HG02642 (cell line): Measurements from ENCODE around the gene PRDM13.

ENCODE experiments used
- ATAC-seq: cut with Tn5 transposase; IDR thresholded peaks from one replicate; pipeline ENCODE4 v1.9.1; 2021; ENCODE audit warnings: mild to moderate bottlenecking; ENCODE audit not compliant: unreplicated experiment, poor library complexity

Gene PRDM13

GRCh38 chr6:99602520-99603420 is 3.9 kb upstream of the PRDM13 start:
- ATAC-seq, result peak; percentile 20

- peak; percentile 52 for ATAC-seq
Measured at GRCh38 chr6:99603421-99604165, 3.0 kb upstream of the PRDM13 start.

- ATAC-seq, result no peak
Measured at GRCh38 chr6:99604166-99605073, 2.2 kb upstream of the PRDM13 start.

- ATAC-seq, result no peak
Measured at GRCh38 chr6:99605074-99605734, 1.4 kb upstream of the PRDM13 start.

- no peak for ATAC-seq
Measured at GRCh38 chr6:99605911-99606655, 550 bp upstream of the PRDM13 start.

- ATAC-seq, result no peak
Measured at GRCh38 chr6:99607416-99608036, 893 bp downstream of the PRDM13 start.

GRCh38 chr6:99608059-99608885 is 1.6 kb downstream of the PRDM13 start:
- ATAC-seq, result no peak

GRCh38 chr6:99608886-99609482 is 2.4 kb downstream of the PRDM13 start:
- no peak for ATAC-seq

GRCh38 chr6:99609905-99610489 is 3.4 kb downstream of the PRDM13 start:
- ATAC-seq, result no peak

- ATAC-seq, result peak; percentile 54
Measured at GRCh38 chr6:99611148-99611547, 4.5 kb downstream of the PRDM13 start.

GRCh38 chr6:99612551-99613408 is 6.1 kb downstream of the PRDM13 start:
- ATAC-seq, result peak; percentile 6

GRCh38 chr6:99613409-99613704 is 6.7 kb downstream of the PRDM13 start:
- ATAC-seq, result peak; percentile 66

GRCh38 chr6:99613705-99614429 is 7.2 kb downstream of the PRDM13 start:
- peak; percentile 66 for ATAC-seq

GRCh38 chr6:99614430-99615186 is 8.0 kb downstream of the PRDM13 start:
- ATAC-seq, result peak; percentile 19

- no peak for ATAC-seq
Measured at GRCh38 chr6:99617131-99617530, 10.5 kb downstream of the PRDM13 start.
